ENCODE results near the gene MRGPRX3. TPM values are rescaled to one million over a fixed set of nuclear protein-coding genes. Genes with fewer than 3 reads are reported as not detected.

MRGPRX3 gene
- total and polyA plus RNA-seq, 2 donors (not counting 3 experiments of a cell fraction or from before 2014, with no cell fraction given) = not detected

DNA sequence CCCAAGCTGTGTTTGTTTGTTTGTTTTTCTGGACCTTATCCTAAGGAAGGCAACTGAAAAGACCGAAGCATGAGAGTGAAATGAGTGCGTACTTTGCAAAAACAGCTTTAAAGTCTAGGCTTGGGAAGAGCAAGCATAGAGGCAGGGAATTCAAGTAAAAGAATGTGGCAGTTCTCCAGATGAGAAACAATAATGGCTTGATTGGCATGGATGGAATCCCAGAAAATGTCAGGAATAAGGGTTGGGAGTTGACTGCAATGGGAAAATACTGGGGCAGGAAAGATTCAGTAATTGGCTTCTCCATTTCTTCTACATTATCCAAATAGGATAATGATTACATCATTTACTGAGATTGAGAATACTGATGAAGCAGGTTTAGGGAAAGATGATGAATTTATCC is 44.0 kb upstream of the MRGPRX3 start:
- TF ChIP-seq GATA2 (IDR thresholded peaks at IDR 0.05; ENCODE audit: insufficient read depth, insufficient read length, low read depth, low read length) = no peak
- TF ChIP-seq FOS (IDR thresholded peaks at IDR 0.05; ENCODE audit: borderline replicate concordance, insufficient read depth, low read length) = no peak
- no peak for TF ChIP-seq JUN (IDR thresholded peaks at IDR 0.05; ENCODE audit: borderline replicate concordance, insufficient read depth, insufficient read length, low read depth)
- TF ChIP-seq POLR2A (IDR thresholded peaks at IDR 0.05; ENCODE audit: low read depth, low read length) = no peak
- TF ChIP-seq POLR2AphosphoS5 (IDR thresholded peaks at IDR 0.05; ENCODE audit: insufficient read depth, low read depth, low read length) = no peak
- no peak for TF ChIP-seq MYC (IDR thresholded peaks at IDR 0.05; ENCODE audit: low read depth, low read length)
- TF ChIP-seq, protein P1, sequence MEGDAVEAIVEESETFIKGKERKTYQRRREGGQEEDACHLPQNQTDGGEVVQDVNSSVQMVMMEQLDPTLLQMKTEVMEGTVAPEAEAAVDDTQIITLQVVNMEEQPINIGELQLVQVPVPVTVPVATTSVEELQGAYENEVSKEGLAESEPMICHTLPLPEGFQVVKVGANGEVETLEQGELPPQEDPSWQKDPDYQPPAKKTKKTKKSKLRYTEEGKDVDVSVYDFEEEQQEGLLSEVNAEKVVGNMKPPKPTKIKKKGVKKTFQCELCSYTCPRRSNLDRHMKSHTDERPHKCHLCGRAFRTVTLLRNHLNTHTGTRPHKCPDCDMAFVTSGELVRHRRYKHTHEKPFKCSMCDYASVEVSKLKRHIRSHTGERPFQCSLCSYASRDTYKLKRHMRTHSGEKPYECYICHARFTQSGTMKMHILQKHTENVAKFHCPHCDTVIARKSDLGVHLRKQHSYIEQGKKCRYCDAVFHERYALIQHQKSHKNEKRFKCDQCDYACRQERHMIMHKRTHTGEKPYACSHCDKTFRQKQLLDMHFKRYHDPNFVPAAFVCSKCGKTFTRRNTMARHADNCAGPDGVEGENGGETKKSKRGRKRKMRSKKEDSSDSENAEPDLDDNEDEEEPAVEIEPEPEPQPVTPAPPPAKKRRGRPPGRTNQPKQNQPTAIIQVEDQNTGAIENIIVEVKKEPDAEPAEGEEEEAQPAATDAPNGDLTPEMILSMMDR (IDR thresholded peaks at IDR 0.05; ENCODE audit: extremely low read depth in 1 of 2, insufficient read depth in 1 of 2, low read depth in 1 of 2, low read length in 2 of 2) = no peak
- TF ChIP-seq EZH2 (IDR thresholded peaks at IDR 0.05; ENCODE audit: borderline replicate concordance, low read depth, low read length, severe bottlenecking) = no peak
- TF ChIP-seq, protein P2, sequence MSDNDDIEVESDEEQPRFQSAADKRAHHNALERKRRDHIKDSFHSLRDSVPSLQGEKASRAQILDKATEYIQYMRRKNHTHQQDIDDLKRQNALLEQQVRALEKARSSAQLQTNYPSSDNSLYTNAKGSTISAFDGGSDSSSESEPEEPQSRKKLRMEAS (IDR thresholded peaks at IDR 0.05; ENCODE audit: insufficient read depth, insufficient read length) = no peak
- CTCF ChIA-PET = interaction anchor here (0.6 kb wide), 1 partner anchor 1028 kb away, joined by 3 read pairs; no protein-coding TSS in a partner anchor

More for the DNA sequence above, 44.0 kb upstream of the MRGPRX3 start:
- Histone ChIP-seq H3K4me2 (ENCODE audit: insufficient read depth, low read length) (no peak overlapping the region), H4K20me1 (replicated peaks; ENCODE audit: control insufficient read depth, extremely low read depth, insufficient read depth, low read length) (no peaks in the 10 kb centered on the region), H3K9ac (replicated peaks; ENCODE audit: extremely low read depth, insufficient read depth, low read length) (no peak overlapping the region), H3K9me3 (replicated peaks; ENCODE audit: control insufficient read depth, insufficient read depth, low read length) (no peaks in the 10 kb centered on the region), H3K9me1 (replicated peaks; ENCODE audit: control insufficient read depth, extremely low read depth, insufficient read depth, low read length) (no peaks in the 10 kb centered on the region), H3K79me2 (ENCODE audit: control insufficient read depth, insufficient read depth, low read length) (no peaks in the 10 kb centered on the region), H3K27ac (ENCODE audit: insufficient read depth, low read depth, low read length) (no peak overlapping the region), H2AFZ (ENCODE audit: low read depth, low read length) (no peak overlapping the region), H3K4me1 (ENCODE audit: control insufficient read depth, extremely low read depth, insufficient read depth, low read length) (no peaks in the 10 kb centered on the region), H3K36me3 (ENCODE audit: control insufficient read depth in 2 of 2, extremely low read depth in 1 of 2, insufficient read depth in 2 of 2, low read length in 2 of 2) (peaks cover 5 to 12% of the 10 kb centered on the region in 2 experiments), H3K4me3 (replicated peaks in 1 of 3; ENCODE audit: insufficient read depth in 1 of 3, low read depth in 1 of 3, low read length in 3 of 3) (no peak overlapping the region), H3K27me3 (ENCODE audit: control insufficient read depth in 2 of 2, insufficient read depth in 2 of 2, low read length in 2 of 2) (no peaks in the 10 kb centered on the region)
- DNase-seq (ENCODE audit: low read depth, low spot score) = no peak
- intact Hi-C loops (cut with micrococcal nuclease) (no loop called here), dilution Hi-C loops (cut with MboI; ENCODE audit: extremely low pct_ligation_motif_present, low sequenced_read_pairs) (no loop called here)
- POLR2A ChIA-PET = no interaction called here
- FAIRE-seq = no peak
- no TSS peak for BruUV-seq (replicated peaks)

Data from endothelial cell of umbilical vein (primary cell).